T-helper 17 cell (primary cell): ENCODE measurements around the gene MAN1C1. TPM values are rescaled to one million over a fixed set of nuclear protein-coding genes. Genes with fewer than 3 reads are reported as not detected.

Experiments
- ATAC-seq: fragments of 150-1000 bp; cut with Tn5 transposase; 2 replicates; pipeline ENCODE4 v1.10.0; 2021; ENCODE audit warnings: mild to moderate bottlenecking, moderate library complexity
- DNase-seq, 3 donors: peaks; one replicate each; pipeline versions ENCODE4 v3.0.0 to v3.0.0-alpha.2; 2020 to 2021
- H3K9me3 ChIP-seq: one replicate; pipeline ENCODE4 v1.7.0; 2013; ENCODE audit warnings: low read length, mild to moderate bottlenecking; ENCODE audit not compliant: control insufficient read depth, poor library complexity, severe bottlenecking
- H3K27ac Mint-ChIP-seq: one replicate; pipeline ENCODE4 v1.8.0; 2022; ENCODE audit warnings: mild to moderate bottlenecking, moderate library complexity, mixed read lengths
- H3K27me3 Mint-ChIP-seq: one replicate; pipeline ENCODE4 v1.8.0; 2022; ENCODE audit warnings: mixed read lengths
- H3K36me3 Mint-ChIP-seq: one replicate; pipeline ENCODE4 v1.8.0; 2022; ENCODE audit warnings: low read depth, mixed read lengths
- H3K4me1 Mint-ChIP-seq: one replicate; pipeline ENCODE4 v1.8.0; 2022; ENCODE audit warnings: mild to moderate bottlenecking, mixed read lengths
- H3K4me3 Mint-ChIP-seq: one replicate; pipeline ENCODE4 v1.8.0; 2022; ENCODE audit warnings: mild to moderate bottlenecking, moderate library complexity, mixed read lengths
- total RNA-seq, 4 donors: library from RNA in 2 of 4; stranded (reverse) in 2 of 4; gene quantifications; one replicate each; pipeline ENCODE4 v1.2.3 and lab custom pipeline; 2022 to 2026

MAN1C1 gene
- total RNA-seq, 2 donors from 2014 or later = 16.9 to 27.3 TPM

DNA sequence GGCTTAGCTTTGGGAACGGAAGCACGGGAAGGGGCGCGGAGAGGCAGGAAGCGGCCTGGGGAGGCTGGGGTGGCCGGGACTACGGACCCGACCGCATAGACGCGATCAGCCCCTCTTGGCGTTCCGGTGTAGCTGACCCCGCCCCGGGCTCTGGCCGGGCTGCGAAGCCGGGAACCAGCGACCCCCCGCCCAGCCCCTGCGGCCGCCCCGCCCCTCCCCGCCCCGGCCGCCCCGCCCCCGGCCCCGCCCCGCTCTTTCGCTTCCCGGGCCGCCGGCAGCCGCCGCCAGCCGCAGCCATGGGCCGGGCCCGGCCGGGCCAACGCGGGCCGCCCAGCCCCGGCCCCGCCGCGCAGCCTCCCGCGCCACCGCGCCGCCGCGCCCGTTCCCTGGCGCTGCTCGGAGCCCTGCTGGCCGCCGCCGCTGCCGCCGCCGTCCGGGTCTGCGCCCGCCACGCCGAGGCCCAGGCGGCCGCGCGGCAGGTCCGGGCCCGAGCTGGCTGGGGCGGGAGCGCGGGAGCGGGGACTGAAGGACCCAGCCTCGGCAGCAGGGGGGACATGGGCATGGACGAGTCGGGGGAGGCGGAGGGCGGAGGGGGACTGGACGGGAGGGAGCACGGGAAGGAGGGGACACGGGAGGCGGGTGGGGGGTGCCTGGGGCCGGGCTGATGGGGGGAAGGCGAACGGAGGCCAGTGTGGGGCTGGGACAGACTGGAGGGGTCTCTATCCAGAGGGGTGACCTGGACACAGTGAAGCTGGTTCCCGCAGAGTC, 183.5 kb downstream of the MAN1C1 start, which contains the start of gene SELENON:
Gene SELENON (plus strand): TSS at position 259 of the 768 bp plus-strand sequence. CDS start 38 bp downstream, at position 297.
- ATAC-seq (peak; percentile 47), DNase-seq (peak in 2 of 3 donors; percentile 48 to 50)
- Mint-ChIP-seq H3K27me3 (no peaks in the 10 kb centered on the region), H3K27ac (peak within 1 kb of the TSS; percentile 98), H3K4me3 (peak within 1 kb of the TSS; percentile 85), H3K4me1 (peaks cover 41% of the 10 kb centered on the region), H3K36me3 (peaks cover 2% of the 10 kb centered on the region)
- H3K9me3 ChIP-seq = no peaks in the 10 kb centered on the region

DNA sequence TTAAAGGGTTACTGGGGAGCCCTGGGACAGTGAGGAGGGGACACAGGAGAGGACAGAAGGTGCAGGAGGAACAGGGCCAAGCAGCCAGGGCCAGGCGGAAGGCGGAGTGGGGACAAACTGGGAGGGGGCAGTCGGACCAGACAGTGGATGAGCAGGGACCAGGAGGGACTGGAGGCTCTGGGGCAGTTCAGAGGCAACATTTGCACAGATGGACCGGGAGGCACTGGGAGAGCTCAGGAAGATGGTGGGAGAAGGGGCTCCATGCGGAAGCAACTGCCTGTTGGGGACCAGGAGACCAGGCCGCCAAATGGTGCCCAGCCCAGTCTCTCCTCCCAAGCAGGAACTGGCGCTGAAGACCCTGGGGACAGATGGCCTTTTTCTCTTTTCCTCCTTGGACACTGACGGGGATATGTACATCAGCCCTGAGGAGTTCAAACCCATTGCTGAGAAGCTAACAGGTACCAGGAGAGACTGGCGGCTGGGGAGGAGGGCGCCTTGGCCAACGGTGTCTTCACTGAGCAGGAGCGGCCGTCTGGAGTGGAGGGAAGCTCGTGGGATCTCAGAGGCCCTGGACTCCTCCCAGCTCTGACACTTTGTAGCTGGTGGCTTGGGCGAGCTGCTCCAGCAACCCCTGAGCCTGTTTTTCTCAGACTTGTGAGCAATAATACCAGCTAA, 184.2 kb downstream of the MAN1C1 start:
- H3K4me1 Mint-ChIP-seq = peaks cover 40% of the 10 kb centered on the region
- DNase-seq (no peak), ATAC-seq (no peak)
- H3K4me3 Mint-ChIP-seq = peak overlapping the region; percentile 85
- no peaks in the 10 kb centered on the region for H3K27me3 Mint-ChIP-seq
- no peaks in the 10 kb centered on the region for H3K9me3 ChIP-seq
- H3K36me3 Mint-ChIP-seq = peaks cover 2% of the 10 kb centered on the region
- H3K27ac Mint-ChIP-seq = peak overlapping the region; percentile 9

DNA sequence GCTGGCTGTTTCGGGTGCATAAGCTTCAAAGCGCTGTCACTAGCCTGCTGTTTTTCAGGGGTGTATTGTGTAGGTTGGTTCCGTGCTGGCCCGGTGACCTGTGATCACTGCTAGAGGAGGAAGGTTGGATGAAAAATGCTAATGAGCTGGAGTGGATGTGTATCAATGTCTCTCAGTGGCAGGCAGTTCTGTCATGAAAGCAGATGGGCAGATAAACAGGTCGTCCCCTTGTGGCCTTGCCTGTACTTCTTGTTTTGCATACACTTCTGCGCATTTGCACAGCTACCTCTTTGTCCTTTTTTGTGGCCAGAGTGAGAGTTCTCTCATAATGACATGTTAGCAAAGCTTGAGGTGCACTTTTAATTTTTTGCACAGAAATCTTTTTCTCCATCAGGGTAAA, 186.3 kb downstream of the MAN1C1 start:
- no peaks in the 10 kb centered on the region for H3K27me3 Mint-ChIP-seq
- H3K9me3 ChIP-seq = no peaks in the 10 kb centered on the region
- no peak overlapping the region for H3K27ac Mint-ChIP-seq
- DNase-seq (no peak), ATAC-seq (peak; percentile 42)
- H3K4me3 Mint-ChIP-seq = peak overlapping the region; percentile 19
- H3K36me3 Mint-ChIP-seq = peaks cover 2% of the 10 kb centered on the region
- H3K4me1 Mint-ChIP-seq = peaks cover 24% of the 10 kb centered on the region

DNA sequence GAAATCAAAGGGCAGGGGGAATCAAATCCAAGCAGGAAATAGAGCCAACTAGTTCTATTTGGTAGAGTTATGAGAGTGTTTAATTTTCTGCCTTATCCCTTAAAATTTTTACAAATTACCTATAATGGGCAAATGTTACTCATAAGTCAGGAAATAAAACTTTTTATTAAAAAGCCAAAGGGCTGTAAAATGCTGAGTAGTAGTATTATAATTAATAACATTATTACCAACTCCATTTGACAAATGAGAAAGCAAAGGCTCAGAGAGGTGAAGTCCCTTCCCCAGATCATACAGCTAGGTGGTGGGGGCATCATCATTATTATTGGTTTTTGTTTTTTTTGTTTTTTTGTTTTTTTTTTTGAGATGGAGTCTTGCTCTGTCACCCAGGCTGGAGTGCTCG, 186.8 kb downstream of the MAN1C1 start:
- no peaks in the 10 kb centered on the region for H3K9me3 ChIP-seq
- Mint-ChIP-seq H3K27ac (no peak overlapping the region), H3K36me3 (peaks cover 2% of the 10 kb centered on the region), H3K4me3 (no peak overlapping the region), H3K27me3 (no peaks in the 10 kb centered on the region), H3K4me1 (peaks cover 20% of the 10 kb centered on the region)
- DNase-seq (no peak), ATAC-seq (no peak)

DNA sequence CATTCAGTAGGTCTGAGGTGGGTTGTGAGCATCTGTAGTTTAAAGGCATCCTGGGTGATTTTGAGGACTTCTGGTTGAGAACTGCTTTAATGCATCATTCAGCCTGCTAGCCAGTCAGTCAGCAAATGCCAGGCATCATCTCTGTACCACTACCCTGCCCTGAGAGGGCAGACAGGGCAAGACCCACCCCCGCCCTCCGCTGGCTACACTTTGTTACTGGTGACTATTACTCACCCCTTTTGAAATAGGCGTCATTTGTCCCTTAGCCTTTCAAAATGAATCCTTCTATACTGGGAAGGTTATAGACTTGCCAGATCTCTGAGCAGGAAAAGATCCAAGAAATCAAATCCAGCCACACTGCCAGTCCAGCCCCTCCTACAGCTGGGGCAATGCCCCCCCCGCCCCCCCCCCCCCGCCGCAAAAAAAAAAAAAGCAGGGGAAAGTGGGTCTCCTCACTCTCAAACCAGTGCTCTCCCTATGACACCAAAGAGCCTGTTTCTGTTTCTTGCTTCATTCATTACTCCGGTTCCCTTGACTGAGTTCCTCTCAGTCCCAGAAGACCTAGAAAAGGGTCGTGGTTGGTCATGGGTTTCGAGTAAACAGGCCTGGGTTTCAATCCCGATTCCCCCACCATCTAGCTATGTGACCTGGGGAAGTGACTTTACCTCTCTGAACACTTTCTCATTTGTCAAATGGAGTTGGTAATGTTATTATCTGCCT, 187.8 kb downstream of the MAN1C1 start:
- Mint-ChIP-seq H3K4me1 (peaks cover 19% of the 10 kb centered on the region), H3K27me3 (no peaks in the 10 kb centered on the region)
- no peak for ATAC-seq

DNA sequence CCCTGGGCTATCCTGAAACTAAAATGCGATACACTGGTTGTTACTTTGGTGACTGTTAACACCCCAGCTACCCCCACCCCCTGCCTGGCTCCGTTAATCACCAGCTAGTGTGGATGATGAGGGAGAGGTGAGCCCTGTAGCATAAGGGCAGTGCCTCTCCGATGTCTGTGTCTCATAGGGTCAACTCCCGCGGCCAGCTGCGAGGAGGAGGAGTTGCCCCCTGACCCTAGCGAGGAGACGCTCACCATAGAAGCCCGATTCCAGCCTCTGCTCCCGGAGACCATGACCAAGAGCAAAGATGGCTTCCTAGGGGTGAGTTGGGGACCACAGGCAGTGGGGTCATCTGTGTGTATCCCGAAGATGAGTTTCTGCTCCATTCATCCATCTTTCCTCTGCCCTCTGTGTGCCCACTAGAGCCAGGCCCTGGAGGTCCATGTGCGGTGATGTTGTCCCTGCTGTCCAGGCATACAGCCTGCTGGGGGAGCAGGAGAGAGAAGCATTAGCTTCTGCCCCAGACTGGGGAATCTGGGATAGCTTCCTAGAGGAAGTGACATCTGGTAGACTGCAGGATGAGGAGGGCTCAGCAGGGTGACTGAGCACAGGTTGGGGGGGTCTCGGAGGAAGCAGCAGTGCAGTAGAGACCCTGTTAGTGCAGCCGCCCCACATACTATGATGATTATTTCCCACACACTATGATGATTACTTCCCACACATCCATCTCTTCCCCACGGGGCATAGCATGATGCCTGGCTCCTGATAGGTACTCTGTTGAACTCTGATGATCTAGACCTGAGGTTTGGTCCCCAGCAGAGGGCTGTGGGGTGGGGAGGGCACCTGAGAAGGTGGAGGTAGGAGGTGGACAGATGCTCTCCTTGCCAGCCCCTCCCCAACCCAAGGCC, 188.6 kb downstream of the MAN1C1 start:
- Mint-ChIP-seq H3K36me3 (peaks cover 2% of the 10 kb centered on the region), H3K4me3 (no peak overlapping the region), H3K27ac (no peak overlapping the region), H3K4me1 (peaks cover 24% of the 10 kb centered on the region), H3K27me3 (no peaks in the 10 kb centered on the region)
- DNase-seq = no peak
- no peaks in the 10 kb centered on the region for H3K9me3 ChIP-seq
- no peak for ATAC-seq

More for the DNA sequence above, 187.8 kb downstream of the MAN1C1 start:
- no peak for DNase-seq
- H3K27ac Mint-ChIP-seq = no peak overlapping the region
- H3K4me3 Mint-ChIP-seq = no peak overlapping the region
- no peaks in the 10 kb centered on the region for H3K9me3 ChIP-seq
- peaks cover 2% of the 10 kb centered on the region for H3K36me3 Mint-ChIP-seq

DNA sequence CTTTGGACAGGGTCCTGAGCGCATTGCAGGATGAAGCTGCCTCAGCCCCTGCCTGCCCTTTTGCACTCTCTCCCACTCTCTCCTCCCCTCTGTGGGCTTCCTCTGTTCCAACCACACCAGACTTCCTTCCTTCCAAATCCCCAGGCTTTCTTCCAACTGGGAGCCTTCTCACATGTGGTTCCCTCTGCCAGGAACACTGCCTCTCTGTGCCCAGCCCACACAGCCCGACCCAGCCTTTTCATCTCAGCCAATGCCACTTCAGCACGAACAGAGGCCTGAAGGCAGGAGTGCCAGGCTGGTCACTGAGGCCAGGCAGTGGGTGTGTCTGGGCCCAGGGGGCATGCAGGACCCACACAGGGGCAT, 189.3 kb downstream of the MAN1C1 start:
- Mint-ChIP-seq H3K27me3 (no peaks in the 10 kb centered on the region), H3K27ac (no peak overlapping the region), H3K36me3 (peaks cover 2% of the 10 kb centered on the region), H3K4me1 (peaks cover 23% of the 10 kb centered on the region), H3K4me3 (no peak overlapping the region)
- ATAC-seq = no peak
- H3K9me3 ChIP-seq = no peaks in the 10 kb centered on the region
- DNase-seq = no peak

DNA sequence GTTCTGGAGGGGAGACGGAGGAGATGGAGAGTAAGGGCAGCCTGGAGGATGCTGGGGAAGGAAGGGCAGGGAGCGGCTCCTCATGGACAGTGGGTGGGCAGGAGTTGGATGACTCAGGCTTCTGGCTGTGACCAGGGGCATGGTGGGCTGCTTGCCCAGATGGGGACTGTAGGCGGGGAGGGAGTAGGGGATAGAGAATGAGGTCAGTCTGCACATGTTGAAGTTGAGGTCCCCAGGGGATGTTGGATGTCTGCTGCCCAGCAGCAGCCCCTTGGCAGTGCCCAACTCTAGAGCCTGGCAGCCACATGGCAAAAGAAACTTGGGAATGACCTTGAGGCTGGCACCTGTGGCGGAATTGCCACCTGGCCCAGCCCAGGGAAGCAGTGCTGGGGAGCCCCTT, 189.8 kb downstream of the MAN1C1 start:
- DNase-seq (no peak), ATAC-seq (no peak)
- no peaks in the 10 kb centered on the region for H3K9me3 ChIP-seq
- H3K4me3 Mint-ChIP-seq = no peak overlapping the region
- H3K36me3 Mint-ChIP-seq = peaks cover 2% of the 10 kb centered on the region
- no peaks in the 10 kb centered on the region for H3K27me3 Mint-ChIP-seq
- peaks cover 24% of the 10 kb centered on the region for H3K4me1 Mint-ChIP-seq
- H3K27ac Mint-ChIP-seq = no peak overlapping the region

DNA sequence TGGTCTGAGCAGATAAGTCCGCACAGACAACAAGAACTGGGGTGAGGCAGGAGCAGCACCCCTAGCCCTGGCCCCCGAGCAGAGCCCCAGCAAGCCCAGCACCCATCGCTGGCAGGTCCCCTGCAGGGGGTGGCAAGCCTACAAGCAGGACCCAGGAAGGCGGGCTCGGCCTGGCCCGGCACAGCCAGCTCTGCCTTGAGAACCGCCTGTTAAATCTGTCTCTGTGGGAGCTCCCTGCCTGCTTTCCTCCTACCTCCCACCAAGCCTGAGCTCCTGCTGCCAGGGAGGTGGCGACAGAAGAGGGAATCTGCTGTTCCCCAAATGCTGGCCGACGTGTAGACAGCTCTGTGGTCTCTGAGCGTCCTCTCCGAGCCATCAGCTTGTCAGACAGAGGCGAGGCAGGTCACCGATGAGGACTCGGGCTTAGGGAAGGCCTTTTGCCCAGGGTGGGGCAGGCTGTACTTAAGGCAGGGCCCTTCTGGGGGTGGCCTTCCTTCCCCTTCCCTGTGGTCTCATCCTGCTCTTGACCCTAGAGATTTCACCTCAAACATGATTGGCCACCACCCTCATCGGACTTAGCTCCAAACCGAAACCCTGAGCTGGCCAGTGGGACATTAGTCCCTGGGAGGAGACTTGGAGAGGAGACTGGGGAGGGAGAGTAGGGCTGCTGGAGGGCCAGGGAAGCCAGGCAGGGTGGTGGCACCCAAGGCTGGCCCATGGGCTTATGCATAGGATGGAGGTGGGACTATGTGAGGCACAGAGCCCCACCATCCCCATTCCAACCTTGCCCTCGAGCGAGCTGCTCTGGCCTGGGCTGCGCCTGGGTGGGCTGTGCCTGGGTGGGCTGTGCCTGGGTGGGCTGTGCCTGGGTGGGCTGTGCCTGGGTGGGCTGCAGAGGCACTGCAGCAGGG, 191.1 kb downstream of the MAN1C1 start:
- no peaks in the 10 kb centered on the region for H3K27me3 Mint-ChIP-seq
- no peak overlapping the region for H3K4me3 Mint-ChIP-seq
- H3K36me3 Mint-ChIP-seq = peaks cover 2% of the 10 kb centered on the region
- ATAC-seq (no peak), DNase-seq (no peak)
- H3K4me1 Mint-ChIP-seq = peaks cover 18% of the 10 kb centered on the region
- H3K9me3 ChIP-seq = no peaks in the 10 kb centered on the region
- no peak overlapping the region for H3K27ac Mint-ChIP-seq

DNA sequence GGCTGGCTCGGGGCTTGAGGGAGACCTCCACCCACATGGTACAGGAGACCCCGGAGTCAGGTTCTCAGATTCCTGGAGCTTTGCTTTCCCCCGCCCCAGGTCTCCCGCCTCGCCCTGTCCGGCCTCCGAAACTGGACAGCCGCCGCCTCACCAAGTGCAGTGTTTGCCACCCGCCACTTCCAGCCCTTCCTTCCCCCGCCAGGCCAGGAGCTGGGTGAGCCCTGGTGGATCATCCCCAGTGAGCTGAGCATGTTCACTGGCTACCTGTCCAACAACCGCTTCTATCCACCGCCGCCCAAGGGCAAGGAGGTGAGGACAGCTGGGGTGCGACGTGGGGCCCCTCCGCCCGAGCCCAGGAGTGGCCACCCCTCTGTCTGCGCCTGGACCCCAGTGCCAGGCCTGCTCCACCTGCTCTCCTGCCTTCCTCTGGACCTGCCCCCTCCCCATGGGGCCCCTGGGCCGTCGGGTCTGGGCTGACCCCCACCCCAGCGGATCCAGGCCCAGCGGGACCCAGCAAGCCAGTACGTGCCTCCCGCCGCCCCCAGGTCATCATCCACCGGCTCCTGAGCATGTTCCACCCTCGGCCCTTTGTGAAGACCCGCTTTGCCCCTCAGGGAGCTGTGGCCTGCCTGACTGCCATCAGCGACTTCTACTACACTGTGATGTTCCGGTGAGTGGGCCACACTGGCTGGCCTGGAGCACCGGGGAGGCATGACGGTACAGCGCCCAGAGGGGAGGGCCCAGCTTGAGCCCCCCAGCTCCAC, 192.1 kb downstream of the MAN1C1 start:
- DNase-seq (no peak), ATAC-seq (no peak)
- Mint-ChIP-seq H3K27ac (no peak overlapping the region), H3K27me3 (no peaks in the 10 kb centered on the region), H3K4me3 (no peak overlapping the region), H3K4me1 (peaks cover 13% of the 10 kb centered on the region), H3K36me3 (peaks cover 2% of the 10 kb centered on the region)
- H3K9me3 ChIP-seq = no peaks in the 10 kb centered on the region

DNA sequence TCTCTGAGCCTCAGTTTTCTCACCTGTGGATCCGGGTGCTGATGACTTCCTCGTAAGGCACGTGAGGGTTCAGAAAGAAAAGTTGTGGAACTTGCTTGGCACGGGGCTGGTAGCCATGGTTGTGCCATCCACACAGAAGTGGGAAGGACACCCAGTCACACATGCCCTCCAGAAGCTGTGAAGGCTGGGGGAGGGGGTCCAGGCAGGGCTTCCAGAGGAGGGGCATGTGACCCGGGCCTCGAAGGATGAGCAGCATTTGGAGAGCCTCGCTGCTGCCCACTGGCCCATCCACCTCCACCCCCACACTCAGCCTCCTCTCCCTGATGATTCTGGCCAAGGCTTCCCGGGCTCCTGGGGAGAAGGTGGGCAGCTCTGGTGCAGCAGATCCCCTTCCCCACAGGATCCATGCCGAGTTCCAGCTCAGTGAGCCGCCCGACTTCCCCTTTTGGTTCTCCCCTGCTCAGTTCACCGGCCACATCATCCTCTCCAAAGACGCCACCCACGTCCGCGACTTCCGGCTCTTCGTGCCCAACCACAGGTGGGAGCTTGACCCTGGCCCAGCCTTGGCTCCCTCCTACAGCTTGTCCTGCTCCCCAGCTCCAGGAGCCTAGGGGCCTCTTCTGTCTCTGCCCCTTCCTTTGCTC, 192.8 kb downstream of the MAN1C1 start:
- ATAC-seq (no peak), DNase-seq (no peak)
- Mint-ChIP-seq H3K36me3 (peaks cover 2% of the 10 kb centered on the region), H3K27me3 (no peaks in the 10 kb centered on the region), H3K4me1 (peaks cover 13% of the 10 kb centered on the region), H3K4me3 (no peak overlapping the region), H3K27ac (no peak overlapping the region)
- no peaks in the 10 kb centered on the region for H3K9me3 ChIP-seq
